Dedifferentiated amniotic fluid mesenchymal stem cell (primary cell): ENCODE measurements around the gene ATOH8.

Experiments
- DNase-seq: peaks from one replicate; pipeline ENCODE4 v3.0.0-alpha.2; 2016; ENCODE audit errors: extremely low spot score

Gene ATOH8

DNA sequence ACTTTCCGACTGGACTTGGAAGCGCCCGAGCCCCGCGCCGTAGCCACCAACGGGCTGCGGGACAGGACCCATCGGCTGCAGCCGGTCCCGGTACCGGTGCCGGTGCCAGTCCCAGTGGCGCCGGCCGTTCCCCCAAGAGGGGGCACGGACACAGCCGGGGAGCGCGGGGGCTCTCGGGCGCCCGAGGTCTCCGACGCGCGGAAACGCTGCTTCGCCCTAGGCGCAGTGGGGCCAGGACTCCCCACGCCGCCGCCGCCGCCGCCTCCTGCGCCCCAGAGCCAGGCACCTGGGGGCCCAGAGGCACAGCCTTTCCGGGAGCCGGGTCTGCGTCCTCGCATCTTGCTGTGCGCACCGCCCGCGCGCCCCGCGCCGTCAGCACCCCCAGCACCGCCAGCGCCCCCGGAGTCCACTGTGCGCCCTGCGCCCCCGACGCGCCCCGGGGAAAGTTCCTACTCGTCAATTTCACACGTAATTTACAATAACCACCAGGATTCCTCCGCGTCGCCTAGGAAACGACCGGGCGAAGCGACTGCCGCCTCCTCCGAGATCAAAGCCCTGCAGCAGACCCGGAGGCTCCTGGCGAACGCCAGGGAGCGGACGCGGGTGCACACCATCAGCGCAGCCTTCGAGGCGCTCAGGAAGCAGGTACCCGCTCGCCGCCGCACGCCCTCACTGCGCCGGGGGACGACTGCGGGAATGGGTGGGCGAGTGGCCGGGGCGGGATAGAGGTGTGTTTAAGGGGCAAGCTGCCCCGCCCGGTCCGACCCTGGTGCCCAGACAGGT is 713 bp downstream of the ATOH8 start:
- DNase-seq: no peak

DNA sequence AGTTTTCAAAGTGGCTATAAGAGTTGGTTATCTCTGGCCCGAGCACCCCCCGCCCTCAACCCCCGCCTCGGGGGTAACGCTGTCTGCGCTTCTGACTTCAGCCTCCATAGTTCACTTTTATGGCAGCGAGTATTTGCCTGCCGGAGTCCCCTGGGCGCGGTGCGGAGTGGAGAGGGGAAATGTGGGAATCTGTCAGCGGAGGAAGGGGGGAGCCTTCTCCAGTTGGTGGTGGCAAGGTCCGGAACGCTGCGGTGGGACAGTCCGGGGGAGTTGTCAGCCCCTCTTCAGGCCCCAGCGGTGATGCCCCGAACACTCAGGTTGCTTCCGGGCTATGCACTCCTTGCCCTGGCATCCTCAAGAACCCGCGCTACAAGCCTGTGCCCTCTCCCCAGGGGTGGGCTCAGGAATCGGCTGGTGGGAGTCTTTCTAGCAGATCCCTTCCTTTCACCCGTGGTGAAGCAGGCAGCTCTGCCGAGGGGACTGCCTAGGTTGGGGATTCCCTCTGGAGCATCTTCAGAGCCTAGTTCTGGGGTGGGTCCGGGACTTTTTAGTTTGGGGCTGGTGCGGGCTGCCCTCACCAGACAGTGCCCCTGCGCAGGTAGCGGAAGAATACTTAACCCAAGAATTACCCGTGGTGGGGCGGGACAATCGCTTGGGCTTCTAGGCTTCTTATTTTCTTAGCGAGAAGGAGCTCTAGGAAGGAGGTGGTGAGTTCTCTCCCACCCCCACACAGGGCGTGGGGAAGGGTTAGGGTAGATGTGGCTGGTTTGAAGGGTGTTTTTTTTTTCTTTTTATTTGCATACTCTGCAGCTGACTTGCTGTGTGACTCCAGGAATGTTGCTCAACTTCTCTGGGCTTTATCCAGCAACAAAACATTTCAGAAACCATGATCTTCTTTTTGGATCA is 1.6 kb downstream of the ATOH8 start:
- no peak for DNase-seq

DNA sequence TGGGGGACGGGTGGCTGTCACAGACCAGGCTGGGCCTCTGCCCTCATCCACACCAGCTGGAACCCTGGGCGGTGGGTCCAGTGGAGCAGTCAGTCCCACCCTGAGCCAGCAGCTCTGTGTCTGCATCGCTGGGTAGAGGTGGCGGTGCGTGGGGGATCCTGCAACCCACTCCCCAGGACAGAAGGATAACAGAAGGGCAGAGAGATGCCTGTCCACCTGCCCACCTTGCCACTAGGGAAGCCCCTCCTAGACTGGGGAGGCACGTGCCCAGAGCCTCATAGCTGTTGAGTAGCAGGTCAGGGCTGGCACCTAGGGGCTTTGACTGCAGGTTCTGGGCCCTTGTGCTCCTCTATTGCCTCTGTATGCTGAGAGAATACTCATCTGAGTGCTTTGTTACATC is 2.4 kb downstream of the ATOH8 start:
- DNase-seq: no peak

DNA sequence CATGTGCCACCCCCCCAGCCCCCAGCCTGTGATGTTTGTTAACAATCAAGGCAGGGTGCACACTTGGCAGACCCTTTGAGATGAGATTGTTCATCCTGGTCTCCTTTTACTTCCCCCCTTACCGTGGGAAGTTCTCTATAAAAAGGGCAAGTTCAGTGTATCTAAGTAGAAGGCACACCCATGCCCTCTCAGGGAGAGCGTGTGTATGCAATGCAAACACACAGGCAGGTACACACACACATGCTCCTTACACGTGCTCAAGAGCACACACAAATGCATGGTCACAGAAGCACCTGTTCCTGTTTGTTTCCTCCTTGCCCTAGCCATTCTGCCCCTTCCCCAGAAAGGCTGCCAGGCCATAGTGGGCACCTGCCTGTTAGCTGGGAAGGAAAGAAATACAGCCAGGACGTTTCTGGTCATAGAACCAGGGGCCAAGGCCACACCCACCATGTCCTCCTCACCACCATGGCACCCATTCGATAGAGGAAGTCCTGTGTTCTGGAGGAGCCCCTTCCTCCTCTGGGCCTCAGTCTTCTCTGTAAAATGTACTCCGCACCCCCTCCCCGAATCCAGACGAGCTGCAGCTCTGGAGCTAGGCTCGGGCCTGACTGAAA is 3.1 kb downstream of the ATOH8 start:
- no peak for DNase-seq

DNA sequence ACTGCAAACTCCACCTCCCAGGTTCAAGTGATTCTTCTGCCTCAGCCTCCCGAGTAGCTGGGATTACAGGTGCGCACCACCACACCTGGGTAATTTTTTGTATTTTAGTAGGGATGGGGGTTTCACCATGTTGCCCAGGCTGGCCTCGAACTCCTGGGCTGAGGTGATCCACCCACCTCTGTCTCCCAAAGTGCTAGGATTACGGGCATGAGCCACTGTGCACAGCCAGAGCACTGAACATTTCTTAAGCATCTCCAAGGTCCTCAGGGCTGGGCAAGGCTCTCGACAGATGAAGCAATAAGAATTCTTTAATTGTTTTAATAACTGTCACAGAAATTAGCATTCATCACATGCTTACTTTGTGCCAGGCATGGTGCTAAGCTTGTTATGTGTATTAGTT is 4.1 kb downstream of the ATOH8 start:
- no peak for DNase-seq

DNA sequence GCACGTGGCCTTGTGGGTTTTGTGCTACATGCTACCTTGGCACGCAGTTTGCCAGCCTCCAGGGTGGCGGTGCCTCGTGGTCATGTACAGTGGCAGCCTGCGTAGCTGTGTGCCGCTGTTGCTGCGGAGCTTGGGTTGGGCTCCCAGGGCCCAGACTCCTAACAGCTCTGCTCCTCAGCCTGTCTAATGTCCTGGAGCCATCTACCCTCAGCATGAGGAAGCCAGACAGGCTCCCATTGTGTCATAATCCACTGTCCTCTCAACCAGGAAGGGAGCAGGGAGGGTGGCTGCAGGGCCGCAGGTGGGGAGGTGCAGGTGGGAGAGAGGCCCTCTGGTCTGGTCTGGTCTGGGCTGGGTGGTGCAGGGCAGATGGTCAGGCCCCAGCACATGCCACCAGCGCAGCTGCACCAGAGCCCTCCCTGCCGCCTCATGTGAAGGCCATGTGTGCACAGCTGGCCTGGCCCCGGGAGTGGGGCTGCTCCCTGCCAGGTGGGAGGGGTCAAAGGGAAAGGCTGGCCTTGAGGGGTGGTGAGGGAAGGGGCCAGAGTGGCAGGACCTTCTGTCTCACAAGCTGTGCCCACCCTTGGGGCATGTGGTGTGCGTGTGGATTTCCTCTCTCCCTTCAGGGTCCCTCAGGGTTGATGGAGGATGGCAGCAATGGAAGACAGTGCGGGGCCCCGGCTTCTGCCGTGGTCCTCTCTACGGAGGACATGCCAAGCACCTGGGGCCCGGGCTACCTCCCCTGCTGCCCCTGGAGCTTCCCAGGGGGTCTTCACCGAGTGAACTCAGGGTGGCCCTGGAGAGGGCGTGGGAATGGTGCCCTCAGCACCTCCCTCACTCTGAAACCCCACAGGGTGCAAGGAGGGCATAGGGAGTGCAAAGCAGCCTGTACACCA is 4.8 kb downstream of the ATOH8 start:
- no peak for DNase-seq

DNA sequence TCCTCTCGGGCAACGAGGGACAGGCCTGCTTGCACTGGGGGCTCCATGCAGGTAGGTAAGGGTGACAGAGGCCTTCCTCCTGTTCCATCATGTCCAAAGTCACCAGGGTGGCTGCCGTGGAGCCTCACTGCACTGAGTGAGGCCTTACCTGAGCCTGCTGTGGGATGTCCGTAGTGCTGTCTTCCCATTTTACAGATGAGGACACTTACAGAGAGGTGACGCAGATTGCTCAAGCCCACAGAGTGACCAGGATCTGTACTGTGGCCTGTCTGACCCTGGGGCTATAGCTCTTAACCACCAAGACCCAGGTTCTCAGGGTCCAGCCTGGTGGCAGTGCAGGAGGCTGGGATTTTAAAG is 5.4 kb downstream of the ATOH8 start:
- DNase-seq: no peak

DNA sequence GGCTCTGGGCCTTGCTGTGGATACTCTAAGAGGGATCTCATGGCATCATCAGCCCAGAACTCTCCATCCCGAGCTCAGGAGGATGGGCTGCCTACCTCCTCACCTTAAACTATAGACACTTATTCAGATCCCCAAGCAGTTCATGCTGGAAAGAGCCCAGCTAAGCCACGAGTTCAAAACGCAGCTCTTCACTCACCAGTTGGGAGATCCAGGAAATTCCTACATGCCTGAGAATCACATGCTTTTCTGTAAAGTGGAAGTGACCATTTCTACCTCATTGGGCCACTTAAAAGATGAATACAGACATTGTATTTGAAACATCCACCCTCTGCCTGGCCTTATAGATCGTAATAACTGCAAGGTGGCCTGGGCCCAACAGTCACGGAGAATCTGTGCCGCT is 6.6 kb downstream of the ATOH8 start:
- no peak for DNase-seq

DNA sequence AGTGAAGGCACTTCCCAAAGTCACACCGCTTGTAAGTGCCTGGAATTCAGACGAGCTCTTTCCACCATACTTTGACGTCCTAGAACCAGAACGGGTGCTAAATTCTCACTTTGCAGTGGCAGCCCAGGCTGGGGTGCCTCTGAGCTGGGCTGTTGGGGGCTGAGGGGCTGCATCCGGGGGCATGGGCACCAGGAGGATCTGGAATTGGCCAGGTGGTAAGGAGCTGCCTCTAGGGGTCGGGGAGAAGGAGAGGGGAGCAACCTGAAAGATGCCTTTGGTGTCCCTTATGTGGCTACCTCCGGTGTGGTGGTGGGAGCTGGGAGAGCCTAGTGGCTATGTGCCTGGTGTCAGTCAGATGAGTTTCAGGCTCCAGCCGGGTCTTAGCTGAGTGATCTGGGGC is 7.1 kb downstream of the ATOH8 start:
- DNase-seq: no peak

DNA sequence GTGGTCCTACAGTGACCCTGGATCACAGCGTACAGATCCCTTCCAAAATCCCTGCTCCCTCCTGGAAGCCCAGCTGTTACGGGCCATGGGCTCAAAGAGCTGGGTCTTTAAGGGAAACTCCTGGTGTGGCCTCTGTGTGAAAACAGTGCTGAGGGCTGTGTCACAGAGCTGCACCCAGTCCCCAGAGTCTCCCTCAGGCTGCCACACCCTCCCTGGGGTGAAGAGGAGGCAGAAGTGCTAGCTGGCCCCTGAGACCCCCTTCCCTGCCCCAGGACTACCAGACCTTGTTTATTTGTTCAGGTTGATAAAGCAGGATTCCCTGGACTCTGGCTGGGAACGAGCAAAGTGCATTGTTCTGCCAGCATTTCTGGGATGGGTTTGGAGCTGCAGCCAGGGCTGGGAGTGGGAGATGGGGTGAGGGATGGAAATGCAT is 7.7 kb downstream of the ATOH8 start:
- DNase-seq: no peak

DNA sequence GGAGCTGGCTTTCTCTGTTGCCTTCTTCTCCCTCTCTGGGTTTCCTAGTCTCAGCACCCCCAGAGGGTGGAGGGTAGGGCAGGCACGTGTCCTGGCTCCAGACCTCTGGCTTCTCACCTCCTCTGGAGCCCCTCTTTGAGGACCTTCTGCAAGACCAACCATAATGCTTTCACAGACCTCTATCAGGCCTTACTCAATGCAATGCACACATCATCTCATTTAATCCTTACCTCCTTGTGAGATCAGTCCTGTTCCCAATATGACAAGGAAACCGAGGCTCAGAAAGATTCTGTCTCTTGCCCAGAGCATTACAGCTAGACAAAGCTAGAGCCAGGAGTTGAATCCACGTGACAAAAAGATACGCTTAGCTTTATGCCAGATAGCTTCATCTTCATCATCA is 8.2 kb downstream of the ATOH8 start:
- no peak for DNase-seq

DNA sequence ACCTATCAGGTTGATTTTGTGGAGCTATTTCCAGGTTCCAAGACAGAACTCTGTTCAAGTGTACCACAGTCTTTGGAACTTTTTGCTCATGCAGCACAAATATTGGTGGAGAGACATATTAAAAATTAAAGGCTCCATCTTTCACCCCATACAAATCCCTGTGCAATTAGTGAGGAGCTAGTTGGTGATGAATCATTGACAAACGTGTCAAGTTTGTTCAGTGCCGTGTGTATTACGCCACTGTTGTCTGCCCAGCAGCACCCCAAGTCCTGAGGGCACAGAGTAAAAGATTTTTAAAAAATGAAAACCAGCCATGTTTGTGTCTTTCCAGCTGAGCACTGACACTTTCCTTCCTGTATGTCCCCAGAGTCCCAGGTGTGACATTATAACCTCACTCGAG is 9.3 kb downstream of the ATOH8 start:
- DNase-seq: no peak

DNA sequence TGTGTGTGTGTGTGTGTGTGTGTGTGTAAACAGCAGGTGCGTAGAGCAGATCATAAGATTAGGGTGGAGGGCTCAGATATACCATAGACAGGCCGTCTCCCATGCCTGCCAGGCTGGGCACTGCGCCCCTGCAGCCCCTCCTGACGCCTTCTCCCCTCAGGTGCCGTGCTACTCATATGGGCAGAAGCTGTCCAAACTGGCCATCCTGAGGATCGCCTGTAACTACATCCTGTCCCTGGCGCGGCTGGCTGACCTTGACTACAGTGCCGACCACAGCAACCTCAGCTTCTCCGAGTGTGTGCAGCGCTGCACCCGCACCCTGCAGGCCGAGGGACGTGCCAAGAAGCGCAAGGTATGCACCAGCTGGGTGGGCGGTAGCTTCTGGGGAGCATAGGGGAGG is 10.0 kb downstream of the ATOH8 start:
- no peak for DNase-seq

DNA sequence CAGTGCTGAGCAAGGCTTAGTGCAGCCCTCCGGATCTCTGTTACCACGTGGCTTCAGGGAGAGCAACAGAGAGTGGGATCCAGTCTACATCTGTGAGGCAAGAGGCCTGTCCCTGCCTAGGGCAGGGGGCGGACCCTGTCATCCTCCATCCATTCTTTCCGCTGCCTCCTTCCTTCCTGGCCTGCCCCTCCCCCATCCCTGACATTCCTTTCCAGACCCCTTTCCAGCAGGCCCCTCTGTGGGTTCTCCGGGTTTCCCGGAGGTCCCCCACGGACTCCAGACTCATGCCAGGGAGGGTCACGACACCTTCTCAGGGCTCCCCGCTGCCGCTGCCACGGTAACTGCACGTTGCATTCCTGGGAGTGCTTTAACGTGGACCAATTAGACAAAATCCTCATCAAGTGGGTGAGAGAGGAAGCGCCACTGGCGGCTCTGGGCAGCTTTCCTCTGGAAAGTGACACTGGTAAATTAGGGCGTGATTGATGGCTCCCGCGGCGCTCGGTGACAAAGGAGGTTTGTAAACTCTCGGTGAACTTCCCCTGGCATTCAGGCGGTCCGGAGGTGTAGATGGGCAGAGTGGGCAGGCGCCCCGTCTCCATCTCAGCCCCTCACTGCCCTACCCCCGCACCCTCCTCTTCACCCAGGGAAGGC is 11.4 kb downstream of the ATOH8 start:
- DNase-seq: no peak

DNA sequence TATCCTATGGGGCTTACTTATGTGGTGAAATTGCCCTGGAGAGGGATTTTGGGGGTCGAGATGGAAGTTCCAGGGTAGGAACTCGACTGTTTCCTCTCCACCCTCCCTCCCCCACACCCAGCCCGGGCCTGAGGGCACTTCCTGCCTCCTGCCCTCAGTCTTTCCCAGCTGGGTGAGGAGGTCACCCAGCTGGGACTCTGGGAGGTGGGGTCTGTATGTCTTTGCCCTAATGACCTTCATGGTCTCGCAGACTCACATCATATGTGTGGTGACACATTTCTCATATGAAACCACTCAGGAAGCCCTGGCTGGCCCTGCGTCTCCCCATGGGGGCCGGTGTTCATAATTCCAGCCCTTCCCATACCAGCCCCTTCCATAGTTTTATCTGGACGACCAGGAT is 12.4 kb downstream of the ATOH8 start:
- no peak for DNase-seq

DNA sequence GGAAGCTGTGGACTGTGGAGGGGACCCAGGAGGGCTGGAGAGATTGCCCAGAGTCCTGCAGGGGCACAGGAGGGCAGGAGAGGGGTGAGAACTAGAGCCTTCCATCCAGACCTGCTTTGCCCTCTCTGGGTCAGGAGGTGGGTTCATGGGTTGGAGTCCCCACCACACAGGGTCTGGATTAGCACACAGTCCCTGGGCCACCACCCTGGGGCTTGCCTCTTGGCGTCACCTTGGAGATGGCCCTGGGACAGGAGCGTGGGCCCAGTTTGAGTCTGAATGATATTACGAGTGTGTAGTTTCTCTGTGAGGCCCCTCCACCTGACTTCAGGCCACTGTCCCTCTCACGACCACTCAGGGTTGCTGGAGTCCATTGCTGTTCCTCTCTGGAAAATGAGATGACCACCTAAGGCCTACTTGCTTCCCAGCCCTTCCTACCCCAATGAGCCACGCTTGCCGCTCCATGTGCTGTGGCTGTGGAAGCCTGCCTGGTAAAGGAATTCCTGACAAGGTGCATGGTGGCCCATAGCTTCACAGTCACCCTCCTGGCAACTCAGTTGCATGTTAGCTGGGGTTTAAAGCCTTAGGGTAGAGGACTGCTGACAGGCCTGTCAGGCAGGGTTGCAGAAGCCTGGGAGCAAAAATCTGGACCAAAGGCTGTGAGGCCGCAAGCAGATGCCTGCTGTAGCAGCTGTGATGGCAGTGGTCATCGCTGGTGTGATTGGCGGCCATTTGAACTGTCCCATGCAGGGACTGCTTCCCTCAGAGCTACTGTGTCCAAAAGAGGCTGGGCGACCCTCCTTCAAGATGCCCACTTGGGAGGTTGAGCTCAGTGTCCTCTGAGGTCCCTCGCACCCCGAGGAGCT is 14.2 kb downstream of the ATOH8 start:
- no peak for DNase-seq

DNA sequence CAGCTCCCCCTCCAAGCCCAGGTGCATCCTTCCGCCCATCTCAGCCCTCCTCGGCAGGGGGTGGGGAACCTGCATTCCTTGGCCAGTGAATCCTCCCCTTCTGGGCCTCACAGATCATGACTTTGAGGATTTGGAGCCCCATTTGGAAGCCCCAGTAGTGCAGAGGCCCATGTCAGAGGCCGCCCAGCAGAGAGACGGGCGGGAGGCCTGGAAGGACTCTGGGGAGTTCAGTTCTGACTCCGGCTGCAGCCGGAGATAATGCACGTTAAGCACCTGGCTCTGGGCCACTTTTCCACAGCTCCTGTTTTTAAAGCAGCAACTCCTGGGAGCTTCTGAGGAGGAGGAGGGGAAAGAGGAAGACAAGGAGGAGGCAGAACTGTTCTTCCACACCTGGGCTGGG is 14.9 kb downstream of the ATOH8 start:
- DNase-seq: no peak

DNA sequence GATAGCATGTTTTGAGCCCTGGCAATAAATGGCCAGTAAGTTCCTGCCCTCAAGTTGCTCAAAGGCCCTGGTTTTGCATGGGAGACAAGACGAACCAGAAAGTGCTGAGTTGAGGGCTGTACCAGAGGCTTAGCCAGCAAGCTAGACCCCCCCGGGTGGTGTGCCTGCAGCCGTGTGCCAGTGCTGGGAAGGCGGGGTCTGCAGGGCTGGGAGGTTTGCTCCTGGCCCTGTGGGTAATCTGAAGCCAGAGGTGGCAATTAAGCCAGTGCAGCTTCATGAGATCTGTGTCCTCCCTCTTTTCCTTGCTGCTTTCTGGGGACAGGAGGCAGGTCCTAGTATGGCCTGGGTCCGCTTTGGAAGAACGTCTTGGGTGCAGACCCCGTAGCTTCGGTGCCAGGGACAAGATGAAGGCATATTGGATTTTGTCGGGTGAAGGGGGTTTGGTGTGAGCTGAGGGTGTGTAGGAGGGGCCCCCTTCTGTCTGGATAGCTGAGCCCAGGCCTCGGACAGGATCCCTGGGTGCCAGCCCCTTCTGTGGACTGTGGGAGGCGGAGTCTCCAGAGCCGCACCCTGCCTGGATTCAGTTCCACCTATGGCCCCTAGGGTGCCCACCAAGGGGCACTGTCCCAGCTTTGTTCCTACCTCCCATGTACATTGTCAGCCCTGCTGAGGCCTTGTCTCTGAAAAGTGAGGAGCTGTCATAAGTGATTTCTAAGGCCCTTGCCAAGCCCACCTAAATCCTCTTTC is 15.6 kb downstream of the ATOH8 start:
- DNase-seq: no peak

DNA sequence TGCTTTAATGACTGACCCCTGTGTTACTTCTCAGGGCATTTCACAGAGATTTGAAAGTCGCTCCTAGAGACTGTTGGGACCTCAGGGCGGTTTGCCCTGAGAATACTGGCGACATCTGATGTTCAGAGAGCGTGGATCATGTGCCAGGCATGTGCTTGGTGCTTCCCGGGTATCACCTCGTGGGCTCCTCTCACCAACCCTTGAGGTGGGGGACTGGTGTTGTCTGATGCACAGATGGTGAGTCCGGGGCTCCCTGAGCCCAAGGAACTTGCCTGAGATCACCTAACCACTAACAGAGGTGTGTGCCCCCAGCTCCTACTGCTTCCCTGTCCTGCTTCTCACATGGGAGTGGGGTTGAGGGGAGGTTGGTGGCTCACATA is 16.2 kb downstream of the ATOH8 start:
- DNase-seq: no peak

DNA sequence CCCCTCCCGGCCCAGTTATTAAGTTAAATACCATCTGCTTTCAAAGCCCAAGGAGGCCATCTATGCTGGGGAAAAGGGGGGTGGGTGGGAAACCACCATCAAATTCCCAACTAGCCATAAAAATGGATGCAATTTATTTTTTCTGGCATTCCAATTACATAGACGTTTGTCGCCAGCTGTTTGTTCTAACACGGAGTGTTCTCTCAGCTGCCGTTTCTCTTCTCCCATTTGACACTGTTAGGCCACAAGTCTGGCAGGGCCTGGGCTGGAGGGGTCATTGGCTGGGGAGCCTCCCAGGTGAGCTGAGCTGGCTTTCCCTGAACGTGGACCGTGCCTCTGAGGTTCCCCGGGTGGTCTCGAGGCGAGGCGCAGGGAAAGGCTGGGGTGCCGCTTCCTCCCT is 16.6 kb downstream of the ATOH8 start:
- DNase-seq: no peak
